K562 (cell line): Measurements from ENCODE around the gene OLIG2. TPM values are rescaled to one million over a fixed set of nuclear protein-coding genes. Genes with fewer than 3 reads are reported as not detected.

Experiments used
- ATAC-seq: fragments of 200-7000 bp; cut with Tn5 transposase; 3 replicates; pipeline ENCODE4 v1.9.1; 2020; ENCODE audit warnings: moderate library complexity
- BruUV-seq: library from RNA; stranded (reverse); fragments of 400-500 nt; replicated peaks from 2 replicates; lab custom pipeline; 2021; lab: Mats Ljungman, UMichigan
- CTCF ChIA-PET: fragments of 300-600 bp; formaldehyde crosslinking; extraction: SDS; loops from one replicate; lab custom pipeline; 2021; ENCODE audit warnings: low intra/inter-chr PET ratio; lab: Yijun Ruan, JAX
- POLR2A ChIA-PET: fragments of 300-600, 350-650 bp; sonication (Branson Sonifier 250); formaldehyde crosslinking; extraction: SDS; loops from one replicate; lab custom pipeline; 2021; ENCODE audit warnings: antibody characterized with exemption, inconsistent platforms; lab: Yijun Ruan, JAX
- DNase-seq, 4 experiments: peaks; one replicate each; pipeline versions ENCODE4 v3.0.0 to v3.0.0-alpha.2; 2011 to 2018; ENCODE audit warnings: low spot score in 3 of 4, mixed read lengths in 3 of 4; ENCODE audit errors: extremely low read depth in 1 of 4
- FAIRE-seq: peaks from 2 replicates; lab custom pipeline; 2011; peaks lifted over from hg19 to GRCh38; lab: Jason Lieb, UNC
- H2AFZ ChIP-seq: 2 replicates; pipeline ENCODE4 v1.6.0; 2011; ENCODE audit warnings: low read depth, low read length, control low read depth, inconsistent platforms
- H3K27ac ChIP-seq: fragments of 200-600 bp; 3 replicates; pipeline ENCODE4 v1.8.0; 2011; ENCODE audit warnings: low read depth, mild to moderate bottlenecking, control low read depth, inconsistent platforms, low read length, moderate library complexity, mixed read lengths; ENCODE audit errors: extremely low read depth
- H3K27me3 ChIP-seq, 2 experiments: fragments of 300-600 bp in 1 of 2; 2 replicates in 1 of 2; 3 replicates in 1 of 2; pipeline versions ENCODE4 v1.6.0 to v1.8.0; 2011; ENCODE audit warnings: inconsistent platforms in 2 of 2, low read length in 2 of 2, mild to moderate bottlenecking in 1 of 2, mixed read lengths in 1 of 2, moderate library complexity in 1 of 2; ENCODE audit not compliant: control insufficient read depth in 2 of 2, insufficient read depth in 2 of 2
- H3K36me3 ChIP-seq: fragments of 300-600 bp; 3 replicates; pipeline ENCODE4 v1.8.0; 2011; ENCODE audit warnings: mild to moderate bottlenecking, low read length, inconsistent platforms; ENCODE audit not compliant: control insufficient read depth, insufficient read depth
- H3K4me1 ChIP-seq, 2 experiments: fragments of 200-600 bp in 1 of 2; replicated peaks in 1 of 2; 2 replicates in 1 of 2; 3 replicates in 1 of 2; pipeline versions ENCODE4 v1.5.1 to v1.8.0; 2011; ENCODE audit warnings: inconsistent platforms in 2 of 2, low read length in 2 of 2, mild to moderate bottlenecking in 1 of 2, mixed read lengths in 1 of 2, moderate library complexity in 1 of 2; ENCODE audit not compliant: control insufficient read depth in 2 of 2, insufficient read depth in 2 of 2
- H3K4me2 ChIP-seq: 2 replicates; pipeline ENCODE4 v1.6.1; 2011; ENCODE audit warnings: low read length, control low read depth, inconsistent platforms, mixed read lengths; ENCODE audit not compliant: insufficient read depth
- H3K4me3 ChIP-seq: fragments of 200-600 bp; sonication (generic), shearing (Covaris generic); 2 replicates; pipeline ENCODE4 v1.5.1; 2016; ENCODE audit warnings: control low read depth, inconsistent platforms
- H3K79me2 ChIP-seq: fragments of 200-600 bp; 3 replicates; pipeline ENCODE4 v1.8.0; 2011; ENCODE audit warnings: low read length, inconsistent platforms; ENCODE audit not compliant: control insufficient read depth, insufficient read depth
- H3K9ac ChIP-seq, 2 experiments: 2 replicates each; pipeline versions ENCODE4 v1.6.0 to v1.6.1; 2011; ENCODE audit warnings: low read depth in 2 of 2, low read length in 2 of 2, control low read depth in 1 of 2, inconsistent platforms in 1 of 2, mild to moderate bottlenecking in 1 of 2, mixed read lengths in 1 of 2; ENCODE audit not compliant: insufficient read depth in 1 of 2
- H3K9me1 ChIP-seq: one replicate; pipeline ENCODE4 v1.6.0; 2011; ENCODE audit warnings: inconsistent platforms, mild to moderate bottlenecking, low read length, moderate library complexity; ENCODE audit not compliant: control insufficient read depth, insufficient read depth
- H3K9me3 ChIP-seq: replicated peaks from 2 replicates; pipeline ENCODE4 v1.5.1; 2011; ENCODE audit warnings: low read depth, low read length, inconsistent platforms; ENCODE audit not compliant: control insufficient read depth, insufficient read depth
- H4K20me1 ChIP-seq: replicated peaks from 2 replicates; pipeline ENCODE4 v1.6.1; 2011; ENCODE audit warnings: low read length, inconsistent platforms, mixed read lengths; ENCODE audit not compliant: control insufficient read depth, insufficient read depth
- BMI1 ChIP-seq: fragments of 150-350 bp; IDR thresholded peaks from 2 replicates; pipeline ENCODE4 v1.6.1; 2014; ENCODE audit warnings: low read length
- CAMTA2 ChIP-seq: fragments of 250-450 bp; sonication (Bioruptor Pico); conservative IDR thresholded peaks from 2 replicates; pipeline ENCODE4 v1.5.1; 2022
- GABPB1 ChIP-seq: sonication (generic); formaldehyde crosslinking; IDR thresholded peaks from 2 replicates; pipeline ENCODE4 v1.8.0; 2022; ENCODE audit warnings: mild to moderate bottlenecking, missing genetic modification reagents
- OTX1 ChIP-seq: fragments of 450-650 bp; formaldehyde crosslinking; IDR thresholded peaks from 2 replicates; pipeline ENCODE4 v1.4.0; 2022; ENCODE audit warnings: mild to moderate bottlenecking
- PHB ChIP-seq: fragments of 250-450 bp; sonication (Bioruptor Pico); IDR thresholded peaks from 2 replicates; pipeline ENCODE4 v1.5.0; 2021
- SIN3B ChIP-seq: fragments of 450-650 bp; IDR thresholded peaks from 2 replicates; pipeline ENCODE4 v1.6.1; 2017; ENCODE audit warnings: low read depth, mild to moderate bottlenecking, moderate library complexity
- ZNF263 ChIP-seq: sonication (generic); formaldehyde crosslinking; IDR thresholded peaks from 2 replicates; pipeline ENCODE4 v1.8.0; 2022; ENCODE audit warnings: mild to moderate bottlenecking, missing genetic modification reagents, borderline replicate concordance
- ZNF316 ChIP-seq: fragments of 450-650 bp; IDR thresholded peaks from 2 replicates; pipeline ENCODE4 v1.6.1; 2016
- WGBS: fragments of 100-300 bp; shearing (Covaris generic); methylation state at CpG from one replicate; pipeline ENCODE4 v1.1.6; 2016; ENCODE audit warnings: low coverage, mixed read lengths; ENCODE audit not compliant: insufficient coverage; ENCODE audit errors: missing lambda C conversion rate; 5-methylcytosine and 5-hydroxymethylcytosine counted together
- in situ Hi-C: fragments of 300-500 bp; cut with MboI; formaldehyde crosslinking; loops from 4 replicates; pipeline ENCODE4 v1.15.0; 2018; ENCODE audit warnings: inconsistent platforms, mixed read lengths
- intact Hi-C: fragments of 100-400 bp; cut with micrococcal nuclease; formaldehyde crosslinking; loops from 2 replicates; pipeline ENCODE4 v1.14.2; 2022
- polyA plus RNA-seq, 8 experiments: library from polyadenylated mRNA; depleted of rRNA in 4 of 8; stranded (reverse) in 5 of 8; unstranded in 3 of 8; fragments of >200 nt; fragmentation: Nextera tagmentation in 2 of 8; fragmentation: Illumina TruSeq in 1 of 8; extraction: Ambion mirVana in 2 of 8; extraction: Trizol in 1 of 8; gene quantifications; 2 replicates each; pipeline versions ENCODE4 v1.2.1 to v1.2.3, GENCODE V29; 2011 to 2014; ENCODE audit warnings: inconsistent platforms in 1 of 8, missing spikeins in 1 of 8
- total RNA-seq, 7 experiments: library from RNA; depleted of rRNA in 6 of 7; stranded (reverse); fragments of >200 nt in 6 of 7; fragmentation: Illumina TruSeq in 2 of 7; extraction: Trizol in 2 of 7; gene quantifications; 2 replicates each; pipeline versions ENCODE4 v1.2.1 to v1.2.3, GENCODE V29; 2011 to 2021; ENCODE audit warnings: low replicate concordance in 1 of 7

Gene OLIG2
- total and polyA plus RNA-seq, 9 of the 15 experiments (the other 6 are each of a cell fraction or from before 2014, with no cell fraction given), result not detected

- in situ Hi-C loops, result no loop called here
- no peak overlapping the region for H3K4me3 ChIP-seq
- BruUV-seq, result no TSS peak
- no peak for DNase-seq
- H3K27me3 ChIP-seq, result peaks cover 3 to 29% of the 10 kb centered on the region in 2 experiments; a peak in 4 of 5 replicates
- no peak overlapping the region for H3K4me2 ChIP-seq
- H3K9ac ChIP-seq, result no peak overlapping the region
- H3K9me1 ChIP-seq, result no peaks in the 10 kb centered on the region
- POLR2A ChIA-PET, result no interaction called here
- no peak for ATAC-seq
- H4K20me1 ChIP-seq, result no peaks in the 10 kb centered on the region
- H3K4me1 ChIP-seq, result no peaks in the 10 kb centered on the region
- intact Hi-C loops, result no loop called here
- TF ChIP-seq BMI1, result no peak
- no peak for TF ChIP-seq GABPB1 (CRISPR knock-in tag)
- TF ChIP-seq PHB, result no peak
- TF ChIP-seq OTX1, result no peak
- no peak for TF ChIP-seq SIN3B
- TF ChIP-seq, all 486 proteins: peak for 0
- no peak for FAIRE-seq
- 5% methylated on average over 6 of the region's 8 CpGs for WGBS
- H3K9me3 ChIP-seq, result no peaks in the 10 kb centered on the region
- no peak overlapping the region for H3K27ac ChIP-seq
- CTCF ChIA-PET, result no interaction called here
- H3K79me2 ChIP-seq, result no peaks in the 10 kb centered on the region
- no peak overlapping the region for H2AFZ ChIP-seq
- no peaks in the 10 kb centered on the region for H3K36me3 ChIP-seq
These were observed 20.7 kb downstream of the OLIG2 start for GRCh38 chr21:33046455-33046854.

- Histone ChIP-seq H3K4me2 (no peak overlapping the region), H3K9me1 (no peaks in the 10 kb centered on the region), H3K27ac (no peak overlapping the region), H3K4me3 (no peak overlapping the region), H3K4me1 (no peaks in the 10 kb centered on the region; a peak in 1 of 5 replicates), H2AFZ (no peak overlapping the region), H3K27me3 (peaks cover 5 to 33% of the 10 kb centered on the region in 2 experiments; a peak in 4 of 5 replicates), H3K9ac (no peak overlapping the region), H3K79me2 (no peaks in the 10 kb centered on the region), H3K9me3 (no peaks in the 10 kb centered on the region), H4K20me1 (no peaks in the 10 kb centered on the region), H3K36me3 (no peaks in the 10 kb centered on the region)
- ChIA-PET POLR2A (no interaction called here), CTCF (no interaction called here)
- in situ Hi-C loops (no loop called here), intact Hi-C loops (no loop called here)
- DNase-seq (no peak), FAIRE-seq (no peak), ATAC-seq (no peak)
- 0% methylated on average over 5 of the region's 5 CpGs for WGBS
- BruUV-seq, result no TSS peak
- TF ChIP-seq CAMTA2 (CRISPR knock-in tag) (no peak), ZNF316 (0 out of 2 replicates have a peak, but pooled peaks have one; percentile 12), ZNF263 (no peak)
These were observed 21.5 kb downstream of the OLIG2 start for GRCh38 chr21:33047231-33047630.
